ENCODE data around the gene XXYLT1. TPM values are rescaled to one million over a fixed set of nuclear protein-coding genes. Genes with fewer than 3 reads are reported as not detected.

Gene XXYLT1
- total RNA-seq, 1 donor from 2014 or later, result 25.4 TPM

DNA sequence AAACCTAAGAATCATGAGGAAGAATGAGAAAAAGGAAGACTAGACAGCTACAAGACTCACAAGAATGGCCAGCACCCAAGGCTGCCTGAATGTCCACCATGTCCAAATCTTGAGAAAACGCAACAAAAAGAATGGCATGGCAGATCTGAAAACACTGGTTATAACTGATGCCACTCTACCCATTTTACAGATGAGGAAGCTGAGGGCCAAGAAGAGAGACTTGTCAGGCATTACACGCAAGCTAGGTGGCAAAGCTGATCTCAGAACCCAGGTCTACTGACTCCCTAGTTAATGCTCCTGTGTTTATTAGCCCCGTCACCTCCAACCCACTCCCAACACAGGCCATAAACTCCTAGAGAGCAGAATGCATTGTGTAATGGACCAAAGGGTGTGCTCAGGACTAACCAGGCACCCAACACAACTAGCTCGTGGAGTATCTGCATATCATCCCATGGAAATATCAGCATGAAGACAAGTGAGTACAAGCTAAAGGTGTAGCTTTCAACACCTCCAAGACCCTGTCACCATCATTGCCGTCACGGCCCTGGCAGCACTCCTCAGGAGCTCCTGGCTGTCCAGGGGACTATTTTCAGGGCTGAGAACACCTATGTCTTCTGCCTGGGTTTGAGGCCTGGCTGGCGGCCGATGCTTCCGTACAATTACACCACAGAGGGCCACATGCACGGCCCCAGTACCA lies 111.7 kb downstream of the XXYLT1 start:
- Mint-ChIP-seq H3K27ac (no peak overlapping the region), H3K4me1 (ENCODE audit: low read depth) (peaks cover 39% of the 10 kb centered on the region), H3K4me3 (ENCODE audit: low read depth) (no peak overlapping the region), H3K36me3 (ENCODE audit: insufficient read depth) (peaks cover 1% of the 10 kb centered on the region), H3K27me3 (peaks cover 40% of the 10 kb centered on the region), H3K9me3 (ENCODE audit: low read depth) (no peaks in the 10 kb centered on the region)
- TF ChIP-seq, protein P1, sequence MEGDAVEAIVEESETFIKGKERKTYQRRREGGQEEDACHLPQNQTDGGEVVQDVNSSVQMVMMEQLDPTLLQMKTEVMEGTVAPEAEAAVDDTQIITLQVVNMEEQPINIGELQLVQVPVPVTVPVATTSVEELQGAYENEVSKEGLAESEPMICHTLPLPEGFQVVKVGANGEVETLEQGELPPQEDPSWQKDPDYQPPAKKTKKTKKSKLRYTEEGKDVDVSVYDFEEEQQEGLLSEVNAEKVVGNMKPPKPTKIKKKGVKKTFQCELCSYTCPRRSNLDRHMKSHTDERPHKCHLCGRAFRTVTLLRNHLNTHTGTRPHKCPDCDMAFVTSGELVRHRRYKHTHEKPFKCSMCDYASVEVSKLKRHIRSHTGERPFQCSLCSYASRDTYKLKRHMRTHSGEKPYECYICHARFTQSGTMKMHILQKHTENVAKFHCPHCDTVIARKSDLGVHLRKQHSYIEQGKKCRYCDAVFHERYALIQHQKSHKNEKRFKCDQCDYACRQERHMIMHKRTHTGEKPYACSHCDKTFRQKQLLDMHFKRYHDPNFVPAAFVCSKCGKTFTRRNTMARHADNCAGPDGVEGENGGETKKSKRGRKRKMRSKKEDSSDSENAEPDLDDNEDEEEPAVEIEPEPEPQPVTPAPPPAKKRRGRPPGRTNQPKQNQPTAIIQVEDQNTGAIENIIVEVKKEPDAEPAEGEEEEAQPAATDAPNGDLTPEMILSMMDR (IDR thresholded peaks at IDR 0.05; ENCODE audit: unreplicated experiment), result no peak
- no peak for DNase-seq (ENCODE audit: low spot score, unreplicated experiment)

DNA sequence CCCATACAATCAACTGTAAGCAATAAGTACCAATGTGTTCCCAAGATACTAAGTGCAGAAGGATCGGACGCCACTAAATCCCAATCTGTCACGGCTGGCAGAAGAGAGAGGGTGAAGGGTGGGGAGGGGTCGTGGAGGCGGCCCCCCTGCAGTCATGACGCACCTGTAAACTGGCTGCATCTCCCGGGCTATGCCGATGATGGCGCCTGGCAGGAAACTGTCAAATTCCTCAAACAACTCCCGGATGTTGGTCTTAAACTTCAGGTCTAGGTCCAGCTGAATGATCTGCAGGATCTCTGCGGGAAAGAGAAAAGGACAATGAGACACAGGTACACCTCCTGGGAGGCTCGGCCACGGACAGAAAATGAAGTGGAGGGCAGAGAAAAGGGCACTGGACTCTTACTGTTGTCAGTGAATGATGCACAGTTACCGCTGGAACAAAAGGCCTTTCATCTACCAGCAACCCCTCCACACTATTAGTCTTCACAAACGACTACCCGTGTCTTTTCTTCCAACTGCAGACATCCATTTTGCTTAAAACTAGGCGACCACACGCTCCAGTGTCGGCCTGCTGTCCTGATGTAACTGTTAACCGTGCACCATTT lies 114.6 kb downstream of the XXYLT1 start:
- Mint-ChIP-seq H3K27me3 (peaks cover 47% of the 10 kb centered on the region), H3K36me3 (ENCODE audit: insufficient read depth) (peaks cover 4% of the 10 kb centered on the region), H3K4me1 (ENCODE audit: low read depth) (peaks cover 36% of the 10 kb centered on the region), H3K27ac (no peak overlapping the region), H3K9me3 (ENCODE audit: low read depth) (no peaks in the 10 kb centered on the region), H3K4me3 (ENCODE audit: low read depth) (no peak overlapping the region)
- TF ChIP-seq, protein P1 (IDR thresholded peaks at IDR 0.05; ENCODE audit: unreplicated experiment), result no peak
- no peak for DNase-seq (ENCODE audit: low spot score, unreplicated experiment)

DNA sequence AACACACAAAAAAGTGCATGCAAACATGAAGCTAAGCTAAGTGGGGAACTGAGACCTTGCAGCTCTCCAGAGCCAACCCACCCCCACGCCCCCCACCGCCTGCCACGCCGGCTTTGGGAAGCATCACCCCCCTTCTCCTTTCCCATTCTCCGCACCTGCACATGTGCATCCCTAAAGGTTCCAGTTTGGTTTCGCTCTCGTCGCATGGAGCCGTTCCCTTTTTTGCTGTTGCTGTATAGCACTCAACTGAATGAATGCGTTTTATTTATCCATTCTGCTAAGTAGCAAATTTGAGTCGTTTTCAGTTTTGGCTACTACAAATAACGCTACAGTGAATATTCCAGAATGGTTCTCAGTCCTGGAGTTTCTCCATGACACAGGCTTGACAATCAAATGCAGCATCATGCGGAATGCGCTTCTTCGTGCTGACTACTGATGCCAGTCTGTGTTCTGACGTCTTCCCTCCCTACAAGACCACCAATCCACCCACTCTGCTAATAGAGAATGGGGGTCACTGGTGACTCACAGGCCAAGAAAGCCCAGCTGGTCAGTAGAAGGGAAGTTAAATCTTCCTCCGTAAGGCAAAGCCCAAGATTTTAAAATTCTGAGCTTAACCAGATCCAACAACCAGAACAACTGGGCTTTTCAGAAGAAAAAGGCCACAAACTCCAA lies 115.3 kb downstream of the XXYLT1 start:
- no peak for DNase-seq (ENCODE audit: low spot score, unreplicated experiment)
- H3K27ac Mint-ChIP-seq, result peak overlapping the region; percentile 67
- H3K4me1 Mint-ChIP-seq (ENCODE audit: low read depth), result peaks cover 36% of the 10 kb centered on the region
- TF ChIP-seq, protein P1 (IDR thresholded peaks at IDR 0.05; ENCODE audit: unreplicated experiment), result no peak
- peaks cover 4% of the 10 kb centered on the region for H3K36me3 Mint-ChIP-seq (ENCODE audit: insufficient read depth)
- no peak overlapping the region for H3K4me3 Mint-ChIP-seq (ENCODE audit: low read depth)
- H3K9me3 Mint-ChIP-seq (ENCODE audit: low read depth), result no peaks in the 10 kb centered on the region
- peaks cover 44% of the 10 kb centered on the region for H3K27me3 Mint-ChIP-seq

DNA sequence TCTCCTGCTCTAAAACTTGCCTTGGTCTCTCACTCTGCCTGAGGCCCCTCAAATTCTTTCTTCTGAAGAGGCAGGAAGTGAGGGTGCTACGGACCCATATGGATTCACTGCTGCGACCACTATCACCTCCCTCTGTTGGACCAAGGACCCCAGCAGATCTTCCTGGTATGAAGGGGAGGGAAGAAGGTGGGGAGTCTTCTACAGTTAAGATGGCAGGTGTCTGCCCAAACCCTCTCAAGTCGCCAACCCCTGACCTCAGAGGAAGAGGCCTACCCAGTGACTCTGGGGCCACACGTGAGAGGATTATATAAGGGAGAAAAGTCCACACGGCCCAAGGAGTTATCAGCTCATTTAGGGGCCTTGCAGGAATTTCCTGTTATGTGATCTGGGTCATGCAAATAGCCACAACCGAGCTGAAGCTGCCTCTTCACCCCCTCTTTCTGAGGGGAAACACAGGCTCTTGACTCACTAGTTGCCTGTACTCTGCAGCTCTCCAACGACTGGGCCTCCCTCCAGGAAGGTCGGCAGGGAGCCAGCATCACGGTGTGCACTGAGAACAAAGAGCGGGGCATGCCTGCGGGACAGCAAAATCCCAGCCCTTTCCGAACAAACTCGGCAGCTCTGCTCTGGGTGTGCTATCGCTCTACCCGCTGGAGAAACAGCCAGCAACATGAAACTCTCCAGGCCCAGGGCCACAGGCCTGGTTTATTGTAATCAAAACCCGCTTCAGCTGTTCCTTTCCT lies 116.0 kb downstream of the XXYLT1 start:
- no peak for DNase-seq (ENCODE audit: low spot score, unreplicated experiment)
- TF ChIP-seq, protein P1 (IDR thresholded peaks at IDR 0.05; ENCODE audit: unreplicated experiment), result no peak
- no peak overlapping the region for H3K27ac Mint-ChIP-seq
- H3K9me3 Mint-ChIP-seq (ENCODE audit: low read depth), result no peaks in the 10 kb centered on the region
- peaks cover 4% of the 10 kb centered on the region for H3K36me3 Mint-ChIP-seq (ENCODE audit: insufficient read depth)
- H3K4me1 Mint-ChIP-seq (ENCODE audit: low read depth), result peaks cover 37% of the 10 kb centered on the region
- peaks cover 42% of the 10 kb centered on the region for H3K27me3 Mint-ChIP-seq
- no peak overlapping the region for H3K4me3 Mint-ChIP-seq (ENCODE audit: low read depth)

All from progenitor cell of endocrine pancreas (in vitro differentiated cells).